ENCODE results near the gene HILPDA.

- TF ChIP-seq CTCF (conservative IDR thresholded peaks at IDR 0.05; ENCODE audit: low read length) (no peak), EZH2phosphoT487 (IDR thresholded peaks at IDR 0.05; ENCODE audit: borderline replicate concordance) (no peak)
Measured at GRCh38 chr7:128419257-128419656, 36.4 kb upstream of the HILPDA start.

Measured in Loucy (cell line).